H9 (cell line): ENCODE results near the gene EPHB2. TPM values are rescaled to one million over a fixed set of nuclear protein-coding genes. Genes with fewer than 3 reads are reported as not detected.

Source experiments
- DNase-seq: peaks from one replicate; pipeline ENCODE4 v3.0.0-alpha.2; 2017
- H2AFZ ChIP-seq: one replicate; pipeline ENCODE4 v1.6.1; 2013; ENCODE audit warnings: mild to moderate bottlenecking, low read length, control low read depth, moderate library complexity
- H2AK5ac ChIP-seq: 2 replicates; pipeline ENCODE4 v1.6.1; 2013; ENCODE audit warnings: low read length, control low read depth, mixed read lengths; ENCODE audit not compliant: insufficient read length
- H2BK120ac ChIP-seq: one replicate; pipeline ENCODE4 v1.6.1; 2013; ENCODE audit warnings: low read depth, mild to moderate bottlenecking, low read length, control low read depth, inconsistent platforms; ENCODE audit not compliant: poor library complexity, severe bottlenecking
- H2BK12ac ChIP-seq: 2 replicates; pipeline ENCODE4 v1.6.1; 2013; ENCODE audit warnings: low read length, control low read depth, mixed read lengths, low read depth; ENCODE audit not compliant: insufficient read length
- H2BK15ac ChIP-seq: 2 replicates; pipeline ENCODE4 v1.6.1; 2013; ENCODE audit warnings: low read depth, low read length, control low read depth
- H2BK20ac ChIP-seq: one replicate; pipeline ENCODE4 v1.6.1; 2013; ENCODE audit warnings: low read depth, mild to moderate bottlenecking, low read length, control low read depth, inconsistent platforms; ENCODE audit not compliant: poor library complexity, severe bottlenecking
- H2BK5ac ChIP-seq: 2 replicates; pipeline ENCODE4 v1.6.1; 2013; ENCODE audit warnings: low read length, control low read depth, mixed read lengths; ENCODE audit not compliant: insufficient read length
- H3K14ac ChIP-seq: 2 replicates; pipeline ENCODE4 v1.6.1; 2013; ENCODE audit warnings: low read length, control low read depth; ENCODE audit not compliant: insufficient read depth
- H3K18ac ChIP-seq: 2 replicates; pipeline ENCODE4 v1.6.1; 2013; ENCODE audit warnings: low read depth, mild to moderate bottlenecking, mixed read lengths, low read length, control low read depth; ENCODE audit not compliant: insufficient read length
- H3K23ac ChIP-seq: 2 replicates; pipeline ENCODE4 v1.6.1; 2013; ENCODE audit warnings: low read length, control low read depth, mixed read lengths, low read depth; ENCODE audit not compliant: insufficient read length
- H3K23me2 ChIP-seq: 2 replicates; pipeline ENCODE4 v1.6.1; 2013; ENCODE audit warnings: low read depth, mild to moderate bottlenecking, mixed read lengths, low read length, control low read depth; ENCODE audit not compliant: insufficient read length, poor library complexity, severe bottlenecking
- H3K27ac ChIP-seq: 2 replicates; pipeline ENCODE4 v1.5.1; 2013; ENCODE audit warnings: low read length, control low read depth, mixed read lengths, low read depth; ENCODE audit not compliant: insufficient read length
- H3K27me3 ChIP-seq: 2 replicates; pipeline ENCODE4 v1.6.1; 2013; ENCODE audit warnings: low read length, control low read depth, inconsistent platforms; ENCODE audit not compliant: insufficient read depth
- H3K4ac ChIP-seq: 2 replicates; pipeline ENCODE4 v1.6.1; 2013; ENCODE audit warnings: low read depth, mild to moderate bottlenecking, control low read depth, inconsistent platforms, low read length, moderate library complexity
- H3K4me1 ChIP-seq: 2 replicates; pipeline ENCODE4 v1.6.1; 2013; ENCODE audit warnings: low read length, control low read depth, inconsistent platforms; ENCODE audit not compliant: insufficient read depth
- H3K4me2 ChIP-seq: 2 replicates; pipeline ENCODE4 v1.6.1; 2013; ENCODE audit warnings: low read length, control low read depth, mixed read lengths; ENCODE audit not compliant: insufficient read length, insufficient read depth
- H3K56ac ChIP-seq: 2 replicates; pipeline ENCODE4 v1.6.1; 2013; ENCODE audit warnings: low read depth, mild to moderate bottlenecking, mixed read lengths, low read length, control low read depth; ENCODE audit not compliant: insufficient read length
- H3K79me1 ChIP-seq: 2 replicates; pipeline ENCODE4 v1.6.1; 2013; ENCODE audit warnings: low read depth, mild to moderate bottlenecking, moderate library complexity, low read length, control low read depth, inconsistent platforms; ENCODE audit not compliant: insufficient read depth, poor library complexity, severe bottlenecking
- H3K79me2 ChIP-seq: 2 replicates; pipeline ENCODE4 v1.6.1; 2013; ENCODE audit warnings: low read length, control low read depth, inconsistent platforms; ENCODE audit not compliant: insufficient read depth
- H3K9ac ChIP-seq: 2 replicates; pipeline ENCODE4 v1.6.1; 2013; ENCODE audit warnings: low read length, control low read depth, mixed read lengths; ENCODE audit not compliant: insufficient read length; ENCODE audit errors: extremely low read depth
- H3K9me3 ChIP-seq: one replicate; pipeline ENCODE4 v1.6.1; 2013; ENCODE audit warnings: low read depth, low read length, inconsistent platforms; ENCODE audit not compliant: control insufficient read depth
- H3T11ph ChIP-seq: one replicate; pipeline ENCODE4 v1.6.1; 2013; ENCODE audit warnings: mild to moderate bottlenecking, low read length, control low read depth, inconsistent platforms
- H4K20me1 ChIP-seq: one replicate; pipeline ENCODE4 v1.6.1; 2013; ENCODE audit not compliant: control insufficient read depth, insufficient read length, insufficient read depth
- H4K5ac ChIP-seq: 2 replicates; pipeline ENCODE4 v1.6.1; 2013; ENCODE audit warnings: low read depth, mild to moderate bottlenecking, mixed read lengths, low read length, control low read depth; ENCODE audit not compliant: insufficient read length
- H4K8ac ChIP-seq: replicated peaks from 2 replicates; pipeline ENCODE4 v1.6.1; 2013; ENCODE audit warnings: low read length, control low read depth, mixed read lengths, low read depth; ENCODE audit not compliant: insufficient read length
- H4K91ac ChIP-seq: 2 replicates; pipeline ENCODE4 v1.6.1; 2013; ENCODE audit warnings: low read depth, mild to moderate bottlenecking, moderate library complexity, mixed read lengths, low read length, control low read depth; ENCODE audit not compliant: insufficient read length
- H3K27ac Mint-ChIP-seq, 3 experiments: 2 replicates in 2 of 3; 3 replicates in 1 of 3; pipeline ENCODE4 v1.8.0; 2020 to 2021; ENCODE audit warnings: mixed read lengths in 3 of 3, mild to moderate bottlenecking in 1 of 3, moderate library complexity in 1 of 3
- H3K27me3 Mint-ChIP-seq: 2 replicates; pipeline ENCODE4 v1.8.0; 2021; ENCODE audit warnings: low read depth, mild to moderate bottlenecking, moderate library complexity, mixed read lengths
- H3K36me3 Mint-ChIP-seq, 3 experiments: 2 replicates in 2 of 3; 3 replicates in 1 of 3; pipeline ENCODE4 v1.8.0; 2020 to 2021; ENCODE audit warnings: low read depth in 3 of 3, mixed read lengths in 3 of 3; ENCODE audit not compliant: insufficient read depth in 1 of 3
- H3K4me1 Mint-ChIP-seq, 2 experiments: 2 replicates each; pipeline ENCODE4 v1.8.0; 2020; ENCODE audit warnings: mixed read lengths in 2 of 2
- H3K4me3 Mint-ChIP-seq, 2 experiments: 2 replicates in 1 of 2; 3 replicates in 1 of 2; pipeline ENCODE4 v1.8.0; 2020 to 2021; ENCODE audit warnings: mild to moderate bottlenecking in 2 of 2, mixed read lengths in 2 of 2, moderate library complexity in 1 of 2
- H3K9me3 Mint-ChIP-seq, 2 experiments: 2 replicates in 1 of 2; 3 replicates in 1 of 2; pipeline ENCODE4 v1.8.0; 2020; ENCODE audit warnings: mild to moderate bottlenecking in 2 of 2, mixed read lengths in 2 of 2, moderate library complexity in 1 of 2
- WGBS: extraction: QIAGEN DNeasy Blood & Tissue Kit; methylation state at CpG from one replicate; pipeline ENCODE4 v1.1.7; 2013; ENCODE audit warnings: missing lambda C conversion rate, low lambda C conversion rate, mixed read lengths; ENCODE audit not compliant: insufficient read length; ENCODE audit errors: extremely low coverage; 5-methylcytosine and 5-hydroxymethylcytosine counted together
- total RNA-seq: library from RNA; stranded (reverse); gene quantifications from 2 replicates; pipeline ENCODE4 v1.2.1, GENCODE V29; 2021
- TF ChIP-seq, protein P1 (sequence below): fragments of 200-600 bp; sonication (generic); conservative IDR thresholded peaks from 3 replicates; pipeline ENCODE4 v1.8.0; 2021; ENCODE audit warnings: antibody characterized with exemption, mild to moderate bottlenecking

Gene EPHB2
- total RNA-seq, 1 experiment from 2014 or later = 9.5 TPM

GRCh38 chr1:22736501-22737080 lies 26.0 kb downstream of the EPHB2 start:
- no peak overlapping the region for H3K23ac ChIP-seq
- no peaks in the 10 kb centered on the region for H4K20me1 ChIP-seq
- Mint-ChIP-seq H3K4me3 (no peak overlapping the region), H3K27me3 (peaks cover 2% of the 10 kb centered on the region), H3K4me1 (peaks cover 0 to 36% of the 10 kb centered on the region in 2 experiments; a peak in 3 of 4 replicates), H3K27ac (no peak overlapping the region), H3K36me3 (no peaks in the 10 kb centered on the region), H3K9me3 (no peaks in the 10 kb centered on the region)
- no peak overlapping the region for H2BK12ac ChIP-seq
- H2BK15ac ChIP-seq = no peak overlapping the region
- no peak overlapping the region for H2AK5ac ChIP-seq
- H3K9me3 ChIP-seq = no peaks in the 10 kb centered on the region
- WGBS = no CpG with 5 or more reads among the region's 23 CpGs
- peak; percentile 54 for DNase-seq
- H3K4ac ChIP-seq = no peak overlapping the region
- TF ChIP-seq, protein P1, sequence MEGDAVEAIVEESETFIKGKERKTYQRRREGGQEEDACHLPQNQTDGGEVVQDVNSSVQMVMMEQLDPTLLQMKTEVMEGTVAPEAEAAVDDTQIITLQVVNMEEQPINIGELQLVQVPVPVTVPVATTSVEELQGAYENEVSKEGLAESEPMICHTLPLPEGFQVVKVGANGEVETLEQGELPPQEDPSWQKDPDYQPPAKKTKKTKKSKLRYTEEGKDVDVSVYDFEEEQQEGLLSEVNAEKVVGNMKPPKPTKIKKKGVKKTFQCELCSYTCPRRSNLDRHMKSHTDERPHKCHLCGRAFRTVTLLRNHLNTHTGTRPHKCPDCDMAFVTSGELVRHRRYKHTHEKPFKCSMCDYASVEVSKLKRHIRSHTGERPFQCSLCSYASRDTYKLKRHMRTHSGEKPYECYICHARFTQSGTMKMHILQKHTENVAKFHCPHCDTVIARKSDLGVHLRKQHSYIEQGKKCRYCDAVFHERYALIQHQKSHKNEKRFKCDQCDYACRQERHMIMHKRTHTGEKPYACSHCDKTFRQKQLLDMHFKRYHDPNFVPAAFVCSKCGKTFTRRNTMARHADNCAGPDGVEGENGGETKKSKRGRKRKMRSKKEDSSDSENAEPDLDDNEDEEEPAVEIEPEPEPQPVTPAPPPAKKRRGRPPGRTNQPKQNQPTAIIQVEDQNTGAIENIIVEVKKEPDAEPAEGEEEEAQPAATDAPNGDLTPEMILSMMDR = no peak
- no peak overlapping the region for H3T11ph ChIP-seq
- no peaks in the 10 kb centered on the region for H3K27me3 ChIP-seq
- H3K18ac ChIP-seq = no peak overlapping the region
- no peak overlapping the region for H3K4me2 ChIP-seq
- no peak overlapping the region for H2BK120ac ChIP-seq
- no peaks in the 10 kb centered on the region for H3K23me2 ChIP-seq
- H3K79me2 ChIP-seq = no peaks in the 10 kb centered on the region
- no peak overlapping the region for H3K14ac ChIP-seq
- H3K56ac ChIP-seq = no peak overlapping the region
- H4K5ac ChIP-seq = no peak overlapping the region
- no peaks in the 10 kb centered on the region; the same call in 1 of the 2 replicates for H3K4me1 ChIP-seq
- no peak overlapping the region for H3K27ac ChIP-seq
- no peak overlapping the region for H2BK20ac ChIP-seq
- no peak overlapping the region for H4K91ac ChIP-seq
- no peaks in the 10 kb centered on the region for H3K79me1 ChIP-seq
- H2BK5ac ChIP-seq = no peak overlapping the region
- no peak overlapping the region for H2AFZ ChIP-seq
- H4K8ac ChIP-seq = peak overlapping the region; percentile 64
- H3K9ac ChIP-seq = no peak overlapping the region
